ENCODE measurements around the gene DLX5.

GRCh38 chr7:97039374-97040065 is 14.9 kb upstream of the DLX5 start:
- TF ChIP-seq CTCF (conservative IDR thresholded peaks at IDR 0.05 in 1 of 2, IDR thresholded peaks at IDR 0.05 in 1 of 2; ENCODE audit: low read depth in 1 of 2, low read length in 2 of 2) (no peak), EZH2 (IDR thresholded peaks at IDR 0.05; ENCODE audit: low read length, missing control alignments) (no peak)
